K562 (cell line): ENCODE data around the gene SLC4A2. TPM values are rescaled to one million over a fixed set of nuclear protein-coding genes. Genes with fewer than 3 reads are reported as not detected.

Experiments used
- ATAC-seq: fragments of 200-7000 bp; cut with Tn5 transposase; 3 replicates; pipeline ENCODE4 v1.9.1; 2020; ENCODE audit warnings: moderate library complexity
- BruUV-seq: library from RNA; stranded (reverse); fragments of 400-500 nt; replicated peaks from 2 replicates; lab custom pipeline; 2021; lab: Mats Ljungman, UMichigan
- CTCF ChIA-PET: fragments of 300-600 bp; formaldehyde crosslinking; extraction: SDS; loops from one replicate; lab custom pipeline; 2021; ENCODE audit warnings: low intra/inter-chr PET ratio; lab: Yijun Ruan, JAX
- POLR2A ChIA-PET: fragments of 300-600, 350-650 bp; sonication (Branson Sonifier 250); formaldehyde crosslinking; extraction: SDS; loops from one replicate; lab custom pipeline; 2021; ENCODE audit warnings: antibody characterized with exemption, inconsistent platforms; lab: Yijun Ruan, JAX
- DNase-seq, 4 experiments: peaks; one replicate each; pipeline versions ENCODE4 v3.0.0 to v3.0.0-alpha.2; 2011 to 2018; ENCODE audit warnings: low spot score in 3 of 4, mixed read lengths in 3 of 4; ENCODE audit errors: extremely low read depth in 1 of 4
- FAIRE-seq: peaks from 2 replicates; lab custom pipeline; 2011; peaks lifted over from hg19 to GRCh38; lab: Jason Lieb, UNC
- H2AFZ ChIP-seq: 2 replicates; pipeline ENCODE4 v1.6.0; 2011; ENCODE audit warnings: low read depth, low read length, control low read depth, inconsistent platforms
- H3K27ac ChIP-seq: fragments of 200-600 bp; 3 replicates; pipeline ENCODE4 v1.8.0; 2011; ENCODE audit warnings: low read depth, mild to moderate bottlenecking, control low read depth, inconsistent platforms, low read length, moderate library complexity, mixed read lengths; ENCODE audit errors: extremely low read depth
- H3K27me3 ChIP-seq, 2 experiments: fragments of 300-600 bp in 1 of 2; 2 replicates in 1 of 2; 3 replicates in 1 of 2; pipeline versions ENCODE4 v1.6.0 to v1.8.0; 2011; ENCODE audit warnings: inconsistent platforms in 2 of 2, low read length in 2 of 2, mild to moderate bottlenecking in 1 of 2, mixed read lengths in 1 of 2, moderate library complexity in 1 of 2; ENCODE audit not compliant: control insufficient read depth in 2 of 2, insufficient read depth in 2 of 2
- H3K36me3 ChIP-seq: fragments of 300-600 bp; 3 replicates; pipeline ENCODE4 v1.8.0; 2011; ENCODE audit warnings: mild to moderate bottlenecking, low read length, inconsistent platforms; ENCODE audit not compliant: control insufficient read depth, insufficient read depth
- H3K4me1 ChIP-seq, 2 experiments: fragments of 200-600 bp in 1 of 2; replicated peaks in 1 of 2; 2 replicates in 1 of 2; 3 replicates in 1 of 2; pipeline versions ENCODE4 v1.5.1 to v1.8.0; 2011; ENCODE audit warnings: inconsistent platforms in 2 of 2, low read length in 2 of 2, mild to moderate bottlenecking in 1 of 2, mixed read lengths in 1 of 2, moderate library complexity in 1 of 2; ENCODE audit not compliant: control insufficient read depth in 2 of 2, insufficient read depth in 2 of 2
- H3K4me2 ChIP-seq: 2 replicates; pipeline ENCODE4 v1.6.1; 2011; ENCODE audit warnings: low read length, control low read depth, inconsistent platforms, mixed read lengths; ENCODE audit not compliant: insufficient read depth
- H3K4me3 ChIP-seq: fragments of 200-600 bp; sonication (generic), shearing (Covaris generic); 2 replicates; pipeline ENCODE4 v1.5.1; 2016; ENCODE audit warnings: control low read depth, inconsistent platforms
- H3K79me2 ChIP-seq: fragments of 200-600 bp; 3 replicates; pipeline ENCODE4 v1.8.0; 2011; ENCODE audit warnings: low read length, inconsistent platforms; ENCODE audit not compliant: control insufficient read depth, insufficient read depth
- H3K9ac ChIP-seq, 2 experiments: 2 replicates each; pipeline versions ENCODE4 v1.6.0 to v1.6.1; 2011; ENCODE audit warnings: low read depth in 2 of 2, low read length in 2 of 2, control low read depth in 1 of 2, inconsistent platforms in 1 of 2, mild to moderate bottlenecking in 1 of 2, mixed read lengths in 1 of 2; ENCODE audit not compliant: insufficient read depth in 1 of 2
- H3K9me1 ChIP-seq: one replicate; pipeline ENCODE4 v1.6.0; 2011; ENCODE audit warnings: inconsistent platforms, mild to moderate bottlenecking, low read length, moderate library complexity; ENCODE audit not compliant: control insufficient read depth, insufficient read depth
- H3K9me3 ChIP-seq: replicated peaks from 2 replicates; pipeline ENCODE4 v1.5.1; 2011; ENCODE audit warnings: low read depth, low read length, inconsistent platforms; ENCODE audit not compliant: control insufficient read depth, insufficient read depth
- H4K20me1 ChIP-seq: replicated peaks from 2 replicates; pipeline ENCODE4 v1.6.1; 2011; ENCODE audit warnings: low read length, inconsistent platforms, mixed read lengths; ENCODE audit not compliant: control insufficient read depth, insufficient read depth
- GABPB1 ChIP-seq: sonication (generic); formaldehyde crosslinking; IDR thresholded peaks from 2 replicates; pipeline ENCODE4 v1.8.0; 2022; ENCODE audit warnings: mild to moderate bottlenecking, missing genetic modification reagents
- MGA ChIP-seq: fragments of 450-650 bp; IDR thresholded peaks from 2 replicates; pipeline ENCODE4 v1.6.1; 2016; ENCODE audit warnings: mild to moderate bottlenecking, moderate library complexity
- NFIC ChIP-seq: fragments of 450-650 bp; IDR thresholded peaks from 2 replicates; pipeline ENCODE4 v1.6.1; 2017; ENCODE audit warnings: mild to moderate bottlenecking, inconsistent platforms
- POLR2AphosphoS5 ChIP-seq: IDR thresholded peaks from 2 replicates; pipeline ENCODE4 v1.6.1; 2011; ENCODE audit warnings: mild to moderate bottlenecking, low read depth, low read length, moderate library complexity; ENCODE audit not compliant: control insufficient read depth, insufficient read depth
- PTTG1 ChIP-seq: fragments of 450-650 bp; IDR thresholded peaks from 2 replicates; pipeline ENCODE4 v1.6.1; 2016; ENCODE audit warnings: low read depth, mild to moderate bottlenecking, missing genetic modification characterization, missing compliant biosample characterization
- SREBF1 ChIP-seq: fragments of 150-350 bp; IDR thresholded peaks from 2 replicates; pipeline ENCODE4 v1.6.1; 2014; ENCODE audit warnings: antibody characterized with exemption, low read depth, low read length, borderline replicate concordance
- WGBS: fragments of 100-300 bp; shearing (Covaris generic); methylation state at CpG from one replicate; pipeline ENCODE4 v1.1.6; 2016; ENCODE audit warnings: low coverage, mixed read lengths; ENCODE audit not compliant: insufficient coverage; ENCODE audit errors: missing lambda C conversion rate; 5-methylcytosine and 5-hydroxymethylcytosine counted together
- in situ Hi-C: fragments of 300-500 bp; cut with MboI; formaldehyde crosslinking; loops from 4 replicates; pipeline ENCODE4 v1.15.0; 2018; ENCODE audit warnings: inconsistent platforms, mixed read lengths
- intact Hi-C: fragments of 100-400 bp; cut with micrococcal nuclease; formaldehyde crosslinking; loops from 2 replicates; pipeline ENCODE4 v1.14.2; 2022
- polyA plus RNA-seq, 8 experiments: library from polyadenylated mRNA; depleted of rRNA in 4 of 8; stranded (reverse) in 5 of 8; unstranded in 3 of 8; fragments of >200 nt; fragmentation: Nextera tagmentation in 2 of 8; fragmentation: Illumina TruSeq in 1 of 8; extraction: Ambion mirVana in 2 of 8; extraction: Trizol in 1 of 8; gene quantifications; 2 replicates each; pipeline versions ENCODE4 v1.2.1 to v1.2.3, GENCODE V29; 2011 to 2014; ENCODE audit warnings: inconsistent platforms in 1 of 8, missing spikeins in 1 of 8
- total RNA-seq, 7 experiments: library from RNA; depleted of rRNA in 6 of 7; stranded (reverse); fragments of >200 nt in 6 of 7; fragmentation: Illumina TruSeq in 2 of 7; extraction: Trizol in 2 of 7; gene quantifications; 2 replicates each; pipeline versions ENCODE4 v1.2.1 to v1.2.3, GENCODE V29; 2011 to 2021; ENCODE audit warnings: low replicate concordance in 1 of 7

The SLC4A2 gene
- total and polyA plus RNA-seq, 9 of the 15 experiments (the other 6 are each of a cell fraction or from before 2014, with no cell fraction given) = 11.4 to 375 (median 130) TPM

- in situ Hi-C loops (no loop called here), intact Hi-C loops (loop anchor here (1.0 kb wide), 3 partner anchors 11 to 31 kb away; partner anchors contain the start of gene ABCB8)
- H3K4me1 ChIP-seq = peaks cover 24 to 73% of the 10 kb centered on the region in 2 experiments
- no TSS peak for BruUV-seq
- peaks cover 10% of the 10 kb centered on the region for H4K20me1 ChIP-seq
- H3K27me3 ChIP-seq = no peaks in the 10 kb centered on the region
- H3K36me3 ChIP-seq = peaks cover 44% of the 10 kb centered on the region; the same call in 2 of the 3 replicates
- 4% methylated on average over 12 of the region's 12 CpGs for WGBS
- DNase-seq (peak; percentile 99 to 100 (median 99)), FAIRE-seq (peak; percentile 100), ATAC-seq (peak; percentile 97)
- H3K27ac ChIP-seq = peak overlapping the region; percentile 65
- no peaks in the 10 kb centered on the region for H3K79me2 ChIP-seq
- peaks cover 13% of the 10 kb centered on the region for H3K9me1 ChIP-seq
- no peak overlapping the region; the same call in 1 of the 2 replicates for H3K4me3 ChIP-seq
- peak overlapping the region; percentile 74 for H3K4me2 ChIP-seq
- CTCF ChIA-PET = no interaction called here
- no peak overlapping the region for H2AFZ ChIP-seq
- H3K9ac ChIP-seq = peak overlapping the region; percentile 22 to 83; a peak in 3 of 4 replicates
- no peaks in the 10 kb centered on the region for H3K9me3 ChIP-seq
- POLR2A ChIA-PET = interaction anchor here (0.7 to 3.8 kb wide), 9 partner anchors 10 to 44 kb away, joined by 3 to 23 read pairs (median 5); partner anchors contain the start of genes ABCB8, ASIC3, ATG9B and FASTK
- TF ChIP-seq POLR2AphosphoS5 = peak; percentile 96
- peak; percentile 100 for TF ChIP-seq NFIC
- no peak for TF ChIP-seq SREBF1
- 0 out of 2 replicates have a peak, but pooled peaks have one; percentile 66 for TF ChIP-seq GABPB1 (CRISPR knock-in tag)
- TF ChIP-seq MGA = no peak
- no peak for TF ChIP-seq PTTG1
These were observed 20.2 kb upstream of the SLC4A2 start for GRCh38 chr7:151038951-151039849.
